PC-3 (cell line): ENCODE data around the gene ALKBH5. TPM values are rescaled to one million over a fixed set of nuclear protein-coding genes. Genes with fewer than 3 reads are reported as not detected.

Source experiments
- ATAC-seq: fragments of 200-7000 bp; cut with Tn5 transposase; 2 replicates; pipeline ENCODE4 v1.9.1; 2020; ENCODE audit warnings: mild to moderate bottlenecking, moderate library complexity
- BruUV-seq: library from RNA; stranded (reverse); fragments of 400-500 nt; replicated peaks from 2 replicates; lab custom pipeline; 2021; lab: Mats Ljungman, UMichigan
- CTCF ChIA-PET: fragments of 300-600 bp; sonication (Branson Sonifier 250); formaldehyde crosslinking; loops from one replicate; lab custom pipeline; 2022; ENCODE audit warnings: antibody characterized with exemption; lab: Charles Lee
- POLR2A ChIA-PET: fragments of 300-600 bp; sonication (Branson Sonifier 250); formaldehyde crosslinking; loops from one replicate; lab custom pipeline; 2022; ENCODE audit warnings: antibody characterized with exemption; ENCODE audit not compliant: unreplicated experiment; lab: Charles Lee
- DNase-seq: peaks from one replicate; pipeline ENCODE4 v3.0.0-alpha.2; 2015
- H2AFZ ChIP-seq: fragments of 300-600 bp; sonication (generic); 2 replicates; pipeline ENCODE4 v1.6.0; 2016; ENCODE audit warnings: antibody characterized with exemption, low read length
- H3F3A ChIP-seq: fragments of 300-600 bp; sonication (generic); one replicate; pipeline ENCODE4 v1.6.0; 2017; ENCODE audit warnings: antibody characterized with exemption, low read length, control low read depth, mild to moderate bottlenecking; ENCODE audit not compliant: unreplicated experiment
- H3K27ac ChIP-seq: fragments of 300-600 bp; sonication (generic); 2 replicates; pipeline ENCODE4 v1.5.1; 2016; ENCODE audit warnings: mild to moderate bottlenecking, low read length
- H3K27me3 ChIP-seq: fragments of 300-600 bp; sonication (generic); 2 replicates; pipeline ENCODE4 v1.6.1; 2016; ENCODE audit warnings: low read length, mixed read lengths
- H3K36me3 ChIP-seq: fragments of 300-600 bp; sonication (generic); 2 replicates; pipeline ENCODE4 v1.6.1; 2016; ENCODE audit warnings: low read depth, mixed run types, low read length, mixed read lengths
- H3K4me1 ChIP-seq: fragments of 300-600 bp; sonication (generic); 2 replicates; pipeline ENCODE4 v1.5.1; 2016; ENCODE audit warnings: low read length; ENCODE audit not compliant: insufficient read depth
- H3K4me2 ChIP-seq: fragments of 300-600 bp; sonication (generic); 2 replicates; pipeline ENCODE4 v1.6.0; 2016; ENCODE audit warnings: low read length
- H3K4me3 ChIP-seq: fragments of 300-600 bp; sonication (generic); 2 replicates; pipeline ENCODE4 v1.5.1; 2016; ENCODE audit warnings: mild to moderate bottlenecking, low read length, mixed read lengths
- H3K79me2 ChIP-seq: fragments of 300-600 bp; sonication (generic); 2 replicates; pipeline ENCODE4 v1.6.1; 2017; ENCODE audit warnings: low read length, mixed read lengths
- H3K9ac ChIP-seq: fragments of 300-600 bp; sonication (generic); 2 replicates; pipeline ENCODE4 v1.6.0; 2016; ENCODE audit warnings: mild to moderate bottlenecking, low read length
- H3K9me2 ChIP-seq: fragments of 300-600 bp; sonication (generic); replicated peaks from 2 replicates; pipeline ENCODE4 v1.6.1; 2016; ENCODE audit warnings: mixed run types, low read length, mixed read lengths
- H3K9me3 ChIP-seq: fragments of 300-600 bp; sonication (generic); 2 replicates; pipeline ENCODE4 v1.6.1; 2016; ENCODE audit warnings: low read length, mixed read lengths
- H4K20me1 ChIP-seq: fragments of 300-600 bp; sonication (generic); 2 replicates; pipeline ENCODE4 v1.6.1; 2016; ENCODE audit warnings: low read length, mixed read lengths
- CTCF ChIP-seq: fragments of 300-600 bp; sonication (generic); conservative IDR thresholded peaks from 2 replicates; pipeline ENCODE4 v1.5.1; 2017; ENCODE audit warnings: antibody characterized with exemption, low read depth, mild to moderate bottlenecking, low read length
- EZH2 ChIP-seq: fragments of 300-600 bp; sonication (generic); IDR thresholded peaks from one replicate; pipeline ENCODE4 v1.6.1; 2017; ENCODE audit warnings: antibody characterized with exemption, mild to moderate bottlenecking, low read length; ENCODE audit not compliant: unreplicated experiment
- EZH2phosphoT487 ChIP-seq: fragments of 300-600 bp; sonication (generic); IDR thresholded peaks from 2 replicates; pipeline ENCODE4 v1.6.1; 2018; ENCODE audit warnings: mild to moderate bottlenecking, antibody characterized with exemption, low read length, borderline replicate concordance
- intact Hi-C: fragments of 100-400 bp; cut with micrococcal nuclease; formaldehyde crosslinking; loops from 2 replicates; pipeline ENCODE4 v1.9.0; 2023
- total RNA-seq: library from RNA; depleted of rRNA; stranded (reverse); fragments of >200 nt; gene quantifications from 2 replicates; pipeline ENCODE4 v1.2.3, GENCODE V29; 2014

ALKBH5 gene
- total RNA-seq, 1 experiment from 2014 or later, result 207 TPM

DNA sequence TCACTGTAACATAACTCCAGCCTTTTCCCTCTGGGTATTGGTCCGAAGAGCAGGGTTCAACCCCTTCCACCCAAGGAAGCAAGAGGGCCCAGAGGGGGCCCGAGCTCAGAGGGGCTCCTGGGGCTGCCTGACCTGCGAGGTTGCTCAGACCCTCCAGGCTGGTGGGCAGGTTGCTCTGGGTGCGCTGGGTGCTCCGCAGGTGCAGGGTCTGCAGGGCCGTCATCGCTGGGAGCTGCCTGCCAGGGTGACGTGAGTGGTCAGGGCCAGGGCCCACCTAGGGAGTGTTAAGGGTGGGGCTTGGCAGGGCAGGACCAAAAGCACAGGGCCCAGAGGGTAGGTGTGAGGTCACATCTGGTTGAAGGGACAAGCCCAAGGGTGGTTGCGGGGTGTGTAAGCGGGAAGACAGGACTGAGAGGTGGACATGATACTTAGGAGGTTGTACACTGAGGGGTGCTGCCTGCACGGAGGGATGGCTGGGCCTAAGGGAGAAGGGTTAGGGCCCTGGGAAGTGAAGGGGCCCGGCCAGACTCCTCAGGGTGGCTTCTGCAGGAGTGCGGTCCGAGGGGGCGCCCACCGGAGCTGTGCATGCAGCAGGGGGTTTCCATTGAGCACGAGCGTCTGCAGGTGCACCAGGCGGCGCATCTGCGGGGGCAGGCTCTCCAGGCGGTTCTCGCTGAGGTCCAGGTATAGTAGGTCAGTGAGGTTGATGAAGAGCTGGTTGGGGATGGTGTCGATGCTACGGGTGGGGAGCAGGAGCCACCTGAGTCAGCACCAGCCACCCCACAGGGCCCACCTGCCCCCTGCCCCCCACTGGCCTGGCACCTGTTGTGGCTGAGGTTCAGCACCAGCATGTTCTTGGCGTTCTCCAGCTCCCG, 70.6 kb downstream of the ALKBH5 start:
- Histone ChIP-seq H3K27me3 (no peaks in the 10 kb centered on the region), H4K20me1 (peaks cover 4% of the 10 kb centered on the region; the same call in 1 of the 2 replicates), H3K9me2 (no peaks in the 10 kb centered on the region), H3K9ac (no peak overlapping the region), H3K4me1 (peaks cover 18% of the 10 kb centered on the region), H3F3A (no peaks in the 10 kb centered on the region), H3K4me2 (no peak overlapping the region), H3K4me3 (no peak overlapping the region), H3K36me3 (peaks cover 62% of the 10 kb centered on the region), H3K79me2 (peaks cover 41% of the 10 kb centered on the region), H2AFZ (no peak overlapping the region), H3K9me3 (no peaks in the 10 kb centered on the region), H3K27ac (no peak overlapping the region)
- no peak for DNase-seq
- ChIA-PET CTCF (no interaction called here), POLR2A (no interaction called here)
- intact Hi-C loops, result no loop called here
- BruUV-seq, result no TSS peak
- TF ChIP-seq CTCF (no peak), EZH2phosphoT487 (no peak), EZH2 (no peak)
- ATAC-seq, result no peak

DNA sequence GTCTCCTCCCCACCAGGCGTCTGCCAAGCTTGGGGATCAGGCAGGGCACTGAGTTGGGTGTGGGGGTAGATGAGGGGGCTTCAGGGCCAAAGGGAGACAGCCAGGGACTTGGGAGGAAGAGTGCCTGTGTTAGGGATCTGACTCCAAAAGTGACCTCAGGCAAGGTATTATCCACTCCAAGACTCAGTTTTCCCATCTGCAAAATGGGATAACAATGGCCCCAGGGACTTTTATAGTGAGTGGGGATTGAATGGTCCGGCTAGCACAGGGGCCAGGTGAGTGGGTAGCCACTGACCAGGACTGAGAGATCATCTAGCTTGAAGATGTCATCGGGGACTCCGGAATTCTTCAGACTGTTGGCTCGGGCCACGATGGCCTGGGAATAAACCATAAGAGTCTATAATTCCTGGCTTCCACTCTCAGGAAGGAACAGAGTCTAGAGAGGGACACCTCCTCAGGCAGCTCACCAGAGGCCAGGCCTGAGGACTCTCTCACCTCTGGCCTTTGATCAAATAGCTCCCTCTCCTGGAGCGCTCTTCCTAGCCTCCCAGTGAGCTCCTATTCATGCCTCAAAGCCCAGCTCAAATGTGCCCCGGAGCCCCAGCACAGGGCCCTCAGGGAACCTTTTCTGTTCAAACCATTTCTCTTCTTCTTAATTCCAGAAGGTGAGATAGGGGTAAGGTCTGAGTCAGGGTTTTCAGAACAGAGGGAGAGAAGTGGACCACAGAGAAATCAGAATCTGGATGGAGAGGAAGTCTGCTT, 71.4 kb downstream of the ALKBH5 start:
- H3K4me2 ChIP-seq, result no peak overlapping the region
- H3F3A ChIP-seq, result no peaks in the 10 kb centered on the region
- BruUV-seq, result no TSS peak
- H4K20me1 ChIP-seq, result peaks cover 4% of the 10 kb centered on the region; the same call in 1 of the 2 replicates
- TF ChIP-seq EZH2phosphoT487, result no peak
- no peak for TF ChIP-seq EZH2
- TF ChIP-seq CTCF, result no peak; the same call in 1 of the 2 replicates
- no peak overlapping the region for H3K27ac ChIP-seq
- H3K36me3 ChIP-seq, result peaks cover 61% of the 10 kb centered on the region
- no peaks in the 10 kb centered on the region for H3K27me3 ChIP-seq
- H3K9me2 ChIP-seq, result no peaks in the 10 kb centered on the region
- intact Hi-C loops, result no loop called here
- H2AFZ ChIP-seq, result no peak overlapping the region
- CTCF ChIA-PET, result no interaction called here
- ATAC-seq, result no peak
- peaks cover 41% of the 10 kb centered on the region for H3K79me2 ChIP-seq
- no peak overlapping the region for H3K9ac ChIP-seq
- POLR2A ChIA-PET, result no interaction called here
- H3K4me3 ChIP-seq, result no peak overlapping the region
- peaks cover 24% of the 10 kb centered on the region for H3K4me1 ChIP-seq
- DNase-seq, result no peak
- H3K9me3 ChIP-seq, result no peaks in the 10 kb centered on the region
